B cell (primary cell): ENCODE measurements around the gene LONRF2. TPM values are rescaled to one million over a fixed set of nuclear protein-coding genes. Genes with fewer than 3 reads are reported as not detected.

ENCODE experiments used
- ATAC-seq: fragments of 200-7000 bp; cut with Tn5 transposase; one replicate; pipeline ENCODE4 v1.10.0; 2021; ENCODE audit warnings: low read depth, mild to moderate bottlenecking, moderate number of reproducible peaks, moderate library complexity
- CTCF ChIA-PET: fragments of 350-600 bp; sonication (Branson Sonifier 250); formaldehyde crosslinking; loops from one replicate; lab custom pipeline; 2021; ENCODE audit warnings: antibody characterized with exemption, inconsistent platforms; lab: Charles Lee
- POLR2A ChIA-PET: fragments of 350-600 bp; sonication (Branson Sonifier 250); formaldehyde crosslinking; loops from one replicate; lab custom pipeline; 2021; ENCODE audit warnings: antibody characterized with exemption; lab: Charles Lee
- DNase-seq: peaks from one replicate; pipeline ENCODE4 v3.0.0; 2013
- H2AFZ ChIP-seq: 2 replicates; pipeline ENCODE4 v1.6.1; 2012; ENCODE audit warnings: mild to moderate bottlenecking, low read depth, low read length; ENCODE audit not compliant: insufficient read depth, poor library complexity, severe bottlenecking
- H3K27ac ChIP-seq, 2 donors: 1 replicate in 1 of 2; 2 replicates in 1 of 2; pipeline ENCODE4 v1.5.1; 2012 to 2013; ENCODE audit warnings: low read length in 2 of 2, mild to moderate bottlenecking in 2 of 2, moderate library complexity in 1 of 2
- H3K27me3 ChIP-seq, 4 experiments: fragments of 200-600 bp in 1 of 4; sonication (generic) in 1 of 4; replicated peaks in 1 of 4; 1 replicate in 2 of 4; 2 replicates in 2 of 4; pipeline versions ENCODE4 v1.6.1 to v1.7.0; 2013 to 2016; ENCODE audit warnings: low read length in 3 of 4, mild to moderate bottlenecking in 2 of 4, mixed read lengths in 1 of 4, moderate library complexity in 1 of 4; ENCODE audit not compliant: insufficient read depth in 4 of 4, control insufficient read depth in 3 of 4; ENCODE audit errors: control extremely low read depth in 1 of 4
- H3K36me3 ChIP-seq, 2 experiments: replicated peaks in 1 of 2; 1 replicate in 1 of 2; 2 replicates in 1 of 2; pipeline versions ENCODE4 v1.6.1 to v1.7.1; 2013; ENCODE audit warnings: low read length in 1 of 2; ENCODE audit not compliant: insufficient read depth in 2 of 2, control insufficient read depth in 1 of 2; ENCODE audit errors: control extremely low read depth in 1 of 2, extremely low read depth in 1 of 2
- H3K4me1 ChIP-seq, 2 donors: fragments of 200-600 bp in 1 of 2; sonication (generic) in 1 of 2; 1 replicate in 1 of 2; 2 replicates in 1 of 2; pipeline versions ENCODE4 v1.5.1 to v1.6.1; 2013 to 2017; ENCODE audit warnings: low read length in 2 of 2; ENCODE audit not compliant: control insufficient read depth in 2 of 2, insufficient read depth in 2 of 2
- H3K4me2 ChIP-seq: replicated peaks from 2 replicates; pipeline ENCODE3; 2012; ENCODE audit warnings: mild to moderate bottlenecking, low read depth, low read length; ENCODE audit not compliant: poor library complexity, severe bottlenecking
- H3K4me3 ChIP-seq, 5 experiments: fragments of 200-600 bp in 1 of 5; sonication (generic) in 1 of 5; 1 replicate in 3 of 5; 2 replicates in 2 of 5; pipeline versions ENCODE4 v1.5.1 to v1.7.0; 2011 to 2016; ENCODE audit warnings: low read length in 4 of 5, mild to moderate bottlenecking in 4 of 5, low read depth in 2 of 5, control low read depth in 1 of 5, moderate library complexity in 1 of 5; ENCODE audit not compliant: insufficient read depth in 1 of 5; ENCODE audit errors: control extremely low read depth in 1 of 5, extremely low read depth in 1 of 5
- H3K79me2 ChIP-seq: fragments of 200-600 bp; sonication (generic); one replicate; pipeline ENCODE4 v1.6.0; 2016; ENCODE audit warnings: low read length; ENCODE audit not compliant: control insufficient read depth, insufficient read depth
- H3K9ac ChIP-seq: fragments of 200-600 bp; sonication (generic); 2 replicates; pipeline ENCODE4 v1.6.1; 2017; ENCODE audit warnings: mild to moderate bottlenecking, low read length, moderate library complexity
- H3K9me3 ChIP-seq, 3 donors: one replicate each; pipeline versions ENCODE4 v1.6.1 to v1.7.1; 2013; ENCODE audit warnings: low read length in 2 of 3; ENCODE audit not compliant: control insufficient read depth in 2 of 3, insufficient read depth in 1 of 3; ENCODE audit errors: control extremely low read depth in 1 of 3
- H4K20me1 ChIP-seq: 2 replicates; pipeline ENCODE4 v1.6.0; 2012; ENCODE audit warnings: mild to moderate bottlenecking, low read length; ENCODE audit not compliant: insufficient read depth, control insufficient read depth, poor library complexity, severe bottlenecking
- H3K27ac Mint-ChIP-seq: one replicate; pipeline ENCODE4 v1.8.0; 2021; ENCODE audit warnings: mixed read lengths
- H3K27me3 Mint-ChIP-seq: one replicate; pipeline ENCODE4 v1.8.0; 2021; ENCODE audit warnings: mixed read lengths
- H3K4me1 Mint-ChIP-seq: one replicate; pipeline ENCODE4 v1.8.0; 2021; ENCODE audit warnings: mixed read lengths
- H3K4me3 Mint-ChIP-seq: one replicate; pipeline ENCODE4 v1.8.0; 2021; ENCODE audit warnings: mixed read lengths
- H3K9me3 Mint-ChIP-seq: one replicate; pipeline ENCODE4 v1.8.0; 2022; ENCODE audit warnings: mixed read lengths; ENCODE audit not compliant: insufficient read depth
- EZH2 ChIP-seq: IDR thresholded peaks from 2 replicates; pipeline ENCODE4 v1.6.1; 2012; ENCODE audit warnings: borderline replicate concordance, low read depth, mild to moderate bottlenecking, moderate library complexity, low read length; ENCODE audit not compliant: insufficient read depth, poor library complexity, severe bottlenecking
- WGBS: methylation state at CpG from one replicate; pipeline ENCODE4 v1.1.5; 2013; ENCODE audit warnings: missing lambda C conversion rate; ENCODE audit not compliant: insufficient coverage; 5-methylcytosine and 5-hydroxymethylcytosine counted together
- intact Hi-C: fragments of 100-400 bp; cut with micrococcal nuclease; formaldehyde crosslinking; loops from one replicate; pipeline ENCODE4 v1.10.0; 2022
- polyA plus RNA-seq: library from polyadenylated mRNA; depleted of rRNA; stranded (reverse); fragments of >200 nt; gene quantifications from 2 replicates; pipeline ENCODE4 v1.2.3, GENCODE V29; 2012
- total RNA-seq, 2 donors: library from RNA; stranded (reverse); fragments of 120-200 nt in 1 of 2; gene quantifications; 1 replicate in 1 of 2; 2 replicates in 1 of 2; pipeline versions ENCODE4 v1.2.3 to v1.2.4, GENCODE V29; 2013 to 2022
- TF ChIP-seq, protein P1 (sequence below): fragments of 200-600 bp; IDR thresholded peaks from one replicate; pipeline ENCODE4 v1.8.0; 2022; ENCODE audit warnings: antibody characterized with exemption, mild to moderate bottlenecking

Gene LONRF2
- total and polyA plus RNA-seq, 2 donors (not counting 1 experiment from before 2014, with no cell fraction given) = 0.32 TPM; not detected in 1

- Histone ChIP-seq H3K27me3 (no peaks in the 10 kb centered on the region), H2AFZ (peak overlapping the region; percentile 16), H3K79me2 (peaks cover 15% of the 10 kb centered on the region), H3K27ac (peak overlapping the region; percentile 56 to 79), H4K20me1 (peaks cover 4% of the 10 kb centered on the region), H3K4me1 (peaks cover 51 to 54% of the 10 kb centered on the region in 2 donors), H3K9me3 (no peaks in the 10 kb centered on the region), H3K9ac (peak overlapping the region; percentile 45), H3K36me3 (no peaks in the 10 kb centered on the region), H3K4me3 (peak overlapping the region in 2 of 5 experiments; percentile 2 to 21), H3K4me2 (peak overlapping the region; percentile 66)
- H3K4me1 Mint-ChIP-seq = peaks cover 61% of the 10 kb centered on the region
- ChIA-PET POLR2A (interaction anchor here (1.0 to 3.1 kb wide), 10 partner anchors 12 to 129 kb away, joined by 3 to 55 read pairs (median 8); partner anchors contain the start of gene AFF3), CTCF (interaction anchor here (0.6 to 4.1 kb wide), 15 partner anchors 9 to 669 kb away, joined by 3 to 38 read pairs (median 4); partner anchors contain the start of gene AFF3)
- ATAC-seq (peak; percentile 91), DNase-seq (peak; percentile 84)
- 0% methylated on average over 16 of the region's 16 CpGs for WGBS
- peak overlapping the region; percentile 94 for H3K27ac Mint-ChIP-seq
- no peak for TF ChIP-seq EZH2
- TF ChIP-seq, protein P1, sequence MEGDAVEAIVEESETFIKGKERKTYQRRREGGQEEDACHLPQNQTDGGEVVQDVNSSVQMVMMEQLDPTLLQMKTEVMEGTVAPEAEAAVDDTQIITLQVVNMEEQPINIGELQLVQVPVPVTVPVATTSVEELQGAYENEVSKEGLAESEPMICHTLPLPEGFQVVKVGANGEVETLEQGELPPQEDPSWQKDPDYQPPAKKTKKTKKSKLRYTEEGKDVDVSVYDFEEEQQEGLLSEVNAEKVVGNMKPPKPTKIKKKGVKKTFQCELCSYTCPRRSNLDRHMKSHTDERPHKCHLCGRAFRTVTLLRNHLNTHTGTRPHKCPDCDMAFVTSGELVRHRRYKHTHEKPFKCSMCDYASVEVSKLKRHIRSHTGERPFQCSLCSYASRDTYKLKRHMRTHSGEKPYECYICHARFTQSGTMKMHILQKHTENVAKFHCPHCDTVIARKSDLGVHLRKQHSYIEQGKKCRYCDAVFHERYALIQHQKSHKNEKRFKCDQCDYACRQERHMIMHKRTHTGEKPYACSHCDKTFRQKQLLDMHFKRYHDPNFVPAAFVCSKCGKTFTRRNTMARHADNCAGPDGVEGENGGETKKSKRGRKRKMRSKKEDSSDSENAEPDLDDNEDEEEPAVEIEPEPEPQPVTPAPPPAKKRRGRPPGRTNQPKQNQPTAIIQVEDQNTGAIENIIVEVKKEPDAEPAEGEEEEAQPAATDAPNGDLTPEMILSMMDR = no peak
- H3K4me3 Mint-ChIP-seq = peak overlapping the region; percentile 81
- no peaks in the 10 kb centered on the region for H3K27me3 Mint-ChIP-seq
- intact Hi-C loops = loop anchor here (1.0 kb wide), 4 partner anchors 8 to 125 kb away; partner anchors contain the start of gene AFF3
- no peaks in the 10 kb centered on the region for H3K9me3 Mint-ChIP-seq
These were observed 87.2 kb downstream of the LONRF2 start for GRCh38 chr2:100235098-100235497.

- no peak for TF ChIP-seq EZH2
- TF ChIP-seq, protein P1 = no peak
- H3K27ac Mint-ChIP-seq = peak overlapping the region; percentile 94
- H4K20me1 ChIP-seq = peaks cover 4% of the 10 kb centered on the region
- 90% methylated on average over 2 of the region's 4 CpGs for WGBS
- ChIA-PET CTCF (interaction anchor here (0.8 to 4.1 kb wide), 8 partner anchors 9 to 675 kb away, joined by 3 to 38 read pairs (median 4); partner anchors contain the start of gene AFF3), POLR2A (interaction anchor here (1.4 to 3.1 kb wide), 4 partner anchors 13 to 128 kb away, joined by 3 to 55 read pairs (median 21); partner anchors contain the start of gene AFF3)
- H3K27ac ChIP-seq = no peak overlapping the region
- no peak overlapping the region for H3K4me3 ChIP-seq
- peak overlapping the region; percentile 6 for H3K4me3 Mint-ChIP-seq
- DNase-seq (no peak), ATAC-seq (no peak)
- no peak overlapping the region for H2AFZ ChIP-seq
- no peaks in the 10 kb centered on the region for H3K27me3 Mint-ChIP-seq
- no peaks in the 10 kb centered on the region for H3K9me3 ChIP-seq
- no peaks in the 10 kb centered on the region for H3K9me3 Mint-ChIP-seq
- peaks cover 59% of the 10 kb centered on the region for H3K4me1 Mint-ChIP-seq
- peaks cover 12% of the 10 kb centered on the region for H3K79me2 ChIP-seq
- H3K4me1 ChIP-seq = peaks cover 51 to 54% of the 10 kb centered on the region in 2 donors
- no peaks in the 10 kb centered on the region for H3K36me3 ChIP-seq
- H3K4me2 ChIP-seq = no peak overlapping the region
- intact Hi-C loops = no loop called here
- H3K9ac ChIP-seq = no peak overlapping the region
- H3K27me3 ChIP-seq = no peaks in the 10 kb centered on the region
These were observed 88.2 kb downstream of the LONRF2 start for GRCh38 chr2:100234141-100234540.
